Right lobe of liver (tissue), 6 donors: ENCODE results near the gene MCL1. TPM values are rescaled to one million over a fixed set of nuclear protein-coding genes. Genes with fewer than 3 reads are reported as not detected.
A peak's percentile ranks its signal among the peaks of the same experiment; 100 is the strongest.

Experiments used
- ATAC-seq, 4 donors: fragments of 200-7000 bp; cut with Tn5 transposase; one replicate each; pipeline ENCODE4 v1.9.1; 2020; ENCODE audit warnings: mild to moderate bottlenecking in 4 of 4, moderate library complexity in 4 of 4
- DNase-seq, 3 donors: peaks; one replicate each; pipeline ENCODE4 v3.0.0-alpha.2; 2020
- H3K27ac ChIP-seq, 3 donors: fragments of 200-600 bp; one replicate each; pipeline ENCODE4 v1.8.0; 2022
- H3K27me3 ChIP-seq, 2 donors: fragments of 200-600 bp; one replicate each; pipeline ENCODE4 v1.8.0; 2022
- H3K36me3 ChIP-seq, 4 donors: fragments of 200-600 bp; sonication (generic) in 1 of 4; one replicate each; pipeline versions ENCODE4 v1.5.1 to v1.8.0; 2017 to 2022; ENCODE audit warnings: control low read depth in 1 of 4
- H3K4me1 ChIP-seq, 4 donors: fragments of 200-600 bp; sonication (generic) in 1 of 4; one replicate each; pipeline versions ENCODE4 v1.5.1 to v1.8.0; 2017 to 2022; ENCODE audit warnings: control low read depth in 1 of 4
- H3K4me3 ChIP-seq, 3 donors: fragments of 200-600 bp; one replicate each; pipeline ENCODE4 v1.8.0; 2022
- H3K9me3 ChIP-seq, 4 donors: fragments of 200-600 bp; sonication (generic) in 1 of 4; one replicate each; pipeline versions ENCODE4 v1.5.1 to v1.8.0; 2017 to 2022; ENCODE audit warnings: control low read depth in 1 of 4
- CTCF ChIP-seq, 4 donors: fragments of 200-600 bp in 3 of 4; fragments of 450-650 bp in 1 of 4; IDR thresholded peaks; one replicate each; pipeline versions ENCODE4 v1.5.1 to v1.8.0; 2016 to 2022; ENCODE audit warnings: antibody characterized with exemption in 4 of 4, mild to moderate bottlenecking in 2 of 4
- POLR2A ChIP-seq: fragments of 450-650 bp; IDR thresholded peaks from one replicate; pipeline ENCODE4 v1.6.1; 2017; ENCODE audit warnings: antibody characterized with exemption, mild to moderate bottlenecking
- WGBS: methylation state at CpG from one replicate; pipeline ENCODE4 v1.1.6; 2018; ENCODE audit warnings: low coverage, low lambda C conversion rate; ENCODE audit not compliant: insufficient coverage; ENCODE audit errors: missing lambda C conversion rate; 5-methylcytosine and 5-hydroxymethylcytosine counted together
- intact Hi-C, 2 donors: fragments of 100-400 bp; cut with DNase I; formaldehyde crosslinking; loops; one replicate each; pipeline versions ENCODE4 v1.11.2 to v1.14.1; 2022
- microRNA-seq, 2 donors: library from miRNA; unstranded; fragments of <30 nt; microRNA quantifications; one replicate each; pipeline ENCODE4, GENCODE V29; 2019 to 2020
- small RNA-seq, 2 experiments: library from RNA; depleted of rRNA; stranded (forward); fragments of <200 nt; gene quantifications; one replicate each; pipeline ENCODE3, GENCODE V24; 2016
- total RNA-seq, 6 experiments: library from RNA; depleted of rRNA in 2 of 6; stranded (reverse); fragments of >200 nt in 2 of 6; fragmentation: NEBNext Ultra II Directional in 3 of 6; extraction: Animal tissue kit (Norgen Biotek cat#: 25700) in 3 of 6; gene quantifications; one replicate each; pipeline versions ENCODE4 v1.1.0 to v1.2.4, GENCODE V29; 2016 to 2023
- donor health status: DM: no; HTN: yes; CAD: no.
- donor health status: DM: no; HTN: no; CAD: no.
- donor health status: DM: no; HTN: no; CAD: no.
- donor health status: DM: no; HTN: yes; CAD: no.
- donor health status: DM: no; HTN: yes; CAD: no.

MCL1 gene
- total RNA-seq, 6 experiments from 2014 or later, result 83.6 to 266 (median 158) TPM

GRCh38 chr1:150530491-150531159, 48.8 kb downstream of the MCL1 start:
- WGBS, result 89% methylated on average over 5 of the region's 14 CpGs
- DNase-seq, result peak in 1 of 3 donors; percentile 41
- no peaks in the 10 kb centered on the region for H3K36me3 ChIP-seq
- peaks cover 0 to 23% (median 5%) of the 10 kb centered on the region in 4 donors for H3K4me1 ChIP-seq
- intact Hi-C loops, result loop anchor here in 1 of 2 donors (10.0 kb wide), 1 partner anchor 66 kb away; no protein-coding TSS in a partner anchor
- no peak for ATAC-seq
- no peaks in the 10 kb centered on the region for H3K9me3 ChIP-seq
- H3K27me3 ChIP-seq, result no peaks in the 10 kb centered on the region
- TF ChIP-seq POLR2A (no peak), CTCF (IDR thresholded peaks at IDR 0.05) (no peak)
- H3K27ac ChIP-seq, result no peak overlapping the region
- no peak overlapping the region for H3K4me3 ChIP-seq

GRCh38 chr1:150529017-150529416, 50.4 kb downstream of the MCL1 start:
- Histone ChIP-seq H3K36me3 (no peaks in the 10 kb centered on the region), H3K27me3 (no peaks in the 10 kb centered on the region), H3K4me3 (no peak overlapping the region), H3K4me1 (peaks cover 0 to 23% (median 5%) of the 10 kb centered on the region in 4 donors), H3K9me3 (no peaks in the 10 kb centered on the region), H3K27ac (no peak overlapping the region)
- WGBS, result 24% methylated on average over 4 of the region's 4 CpGs
- no peak for TF ChIP-seq CTCF (IDR thresholded peaks at IDR 0.05)
- no peak for TF ChIP-seq POLR2A
- ATAC-seq (peak in 1 of 4 donors; percentile 23), DNase-seq (no peak)
- intact Hi-C loops, result no loop called here

DNA sequence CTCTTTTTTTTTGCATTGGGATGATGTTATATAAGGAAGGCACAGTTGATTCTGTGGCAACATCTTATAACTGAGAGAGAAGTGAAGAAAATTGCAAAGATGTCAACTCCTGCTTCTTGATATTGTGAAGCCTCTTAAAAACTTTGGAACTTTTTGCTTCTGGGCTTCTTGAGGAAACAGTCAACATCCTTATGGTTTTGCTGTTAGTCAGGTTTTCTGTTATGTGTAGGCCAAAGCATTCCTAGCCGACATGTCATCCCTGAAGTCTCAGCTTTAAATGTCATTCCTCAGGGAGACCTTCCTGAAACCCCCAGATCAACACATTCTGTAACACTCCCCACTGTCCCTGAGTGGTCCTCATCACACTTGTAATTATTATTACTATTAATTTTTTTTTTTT, 51.2 kb downstream of the MCL1 start:
- H3K9me3 ChIP-seq, result no peaks in the 10 kb centered on the region
- intact Hi-C loops, result no loop called here
- 100% methylated on average over 1 of the region's 1 CpG for WGBS
- H3K27me3 ChIP-seq, result no peaks in the 10 kb centered on the region
- no peak for ATAC-seq
- H3K36me3 ChIP-seq, result no peaks in the 10 kb centered on the region
- peaks cover 0 to 23% (median 5%) of the 10 kb centered on the region in 4 donors for H3K4me1 ChIP-seq
- DNase-seq, result no peak
- H3K27ac ChIP-seq, result no peak overlapping the region
- TF ChIP-seq POLR2A (no peak), CTCF (IDR thresholded peaks at IDR 0.05) (no peak)
- H3K4me3 ChIP-seq, result no peak overlapping the region

DNA sequence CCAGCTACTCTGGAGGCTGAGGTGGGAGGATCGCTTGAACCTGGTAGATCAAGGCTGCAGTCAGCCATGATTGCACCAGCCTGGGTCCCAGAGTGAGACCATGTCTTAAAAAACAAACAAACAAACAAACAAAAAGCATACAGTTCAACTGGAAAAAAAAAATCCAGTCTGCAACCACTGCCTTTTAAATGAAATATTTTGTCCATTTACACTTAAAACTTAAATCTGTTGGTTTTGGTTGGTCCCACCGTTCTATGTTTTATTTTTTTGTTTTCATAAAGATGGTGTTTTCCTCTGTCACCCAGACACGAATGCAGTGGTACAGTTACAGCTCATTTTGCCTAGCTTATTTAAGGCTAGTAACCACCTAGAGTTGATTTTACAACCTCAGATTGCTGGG, 54.1 kb downstream of the MCL1 start:
- DNase-seq, result no peak
- TF ChIP-seq POLR2A (no peak), CTCF (IDR thresholded peaks at IDR 0.05) (no peak)
- H3K4me1 ChIP-seq, result peaks cover 0 to 7% (median 0%) of the 10 kb centered on the region in 4 donors
- intact Hi-C loops, result no loop called here
- H3K4me3 ChIP-seq, result no peak overlapping the region
- H3K9me3 ChIP-seq, result no peaks in the 10 kb centered on the region
- ATAC-seq, result no peak
- 77% methylated on average over 2 of the region's 3 CpGs for WGBS
- H3K27me3 ChIP-seq, result no peaks in the 10 kb centered on the region
- no peak overlapping the region for H3K27ac ChIP-seq
- no peaks in the 10 kb centered on the region for H3K36me3 ChIP-seq

Small RNA genes within 50 kb of the gene (microRNA-seq; reads per million reads assigned to microRNA genes)
- 0 reads per million in 2 donors for gene MIR4257

Small RNA genes within 50 kb of the gene (small RNA-seq; reads per million reads assigned to genes)
- gene MIR4257 (0 reads per million in 2 experiments), gene RF00015 (0 reads per million in 2 experiments), gene RF00561 (0 reads per million in 2 experiments), gene RN7SL473P (0 reads per million in 2 experiments), gene RN7SL600P (0 reads per million in 2 experiments)

Other genes starting within 250 kb of the MCL1 start
- 10 to 100 TPM in 4 of 6 experiments, 1 to 10 TPM in 2; 8.9 to 17.5 (median 11.0) TPM for gene RPRD2, start 215.5 kb downstream of the MCL1 start, total RNA-seq
- 10 to 100 TPM; 16.1 to 32.1 (median 22.4) TPM for gene TARS2, start 92.2 kb downstream of the MCL1 start, total RNA-seq
- gene ECM1, start 71.5 kb downstream of the MCL1 start, total RNA-seq, result 10 to 100 TPM in 5 of 6 experiments, 1 to 10 TPM in 1; 8.8 to 26.7 (median 14.9) TPM
- not detected for gene FALEC, start 63.9 kb downstream of the MCL1 start, total RNA-seq
- 10 to 100 TPM; 20.5 to 35.2 (median 31.5) TPM for gene ADAMTSL4, start 30.2 kb downstream of the MCL1 start, total RNA-seq
- 100 to 1,000 TPM in 2 of 6 experiments, 10 to 100 TPM in 4; 60.4 to 166 (median 71.2) TPM for gene ENSA, start 50.0 kb upstream of the MCL1 start, total RNA-seq
- 10 to 100 TPM in 4 of 6 experiments, 1 to 10 TPM in 2; 4.1 to 15.3 (median 11.2) TPM for gene GOLPH3L, start 117.5 kb upstream of the MCL1 start, total RNA-seq
- under 1 TPM in 3 of 6 experiments, not detected in 3; 0.22 to 0.47 (median 0.25) TPM for gene HORMAD1, start 141.3 kb upstream of the MCL1 start, total RNA-seq
- gene CTSS, start 186.2 kb upstream of the MCL1 start, total RNA-seq, result 100 to 1,000 TPM in 1 of 6 experiments, 10 to 100 TPM in 5; 23.9 to 195 (median 61.4) TPM
- gene CTSK, start 228.7 kb upstream of the MCL1 start, total RNA-seq, result 1 to 10 TPM; 1.5 to 3.8 (median 2.6) TPM